Measurements from ENCODE around the gene MLPH. TPM values are rescaled to one million over a fixed set of nuclear protein-coding genes. Genes with fewer than 3 reads are reported as not detected.

Gene MLPH
- total and polyA plus RNA-seq, 12 donors: 9.7 to 60.0 (median 40.8) TPM

DNA sequence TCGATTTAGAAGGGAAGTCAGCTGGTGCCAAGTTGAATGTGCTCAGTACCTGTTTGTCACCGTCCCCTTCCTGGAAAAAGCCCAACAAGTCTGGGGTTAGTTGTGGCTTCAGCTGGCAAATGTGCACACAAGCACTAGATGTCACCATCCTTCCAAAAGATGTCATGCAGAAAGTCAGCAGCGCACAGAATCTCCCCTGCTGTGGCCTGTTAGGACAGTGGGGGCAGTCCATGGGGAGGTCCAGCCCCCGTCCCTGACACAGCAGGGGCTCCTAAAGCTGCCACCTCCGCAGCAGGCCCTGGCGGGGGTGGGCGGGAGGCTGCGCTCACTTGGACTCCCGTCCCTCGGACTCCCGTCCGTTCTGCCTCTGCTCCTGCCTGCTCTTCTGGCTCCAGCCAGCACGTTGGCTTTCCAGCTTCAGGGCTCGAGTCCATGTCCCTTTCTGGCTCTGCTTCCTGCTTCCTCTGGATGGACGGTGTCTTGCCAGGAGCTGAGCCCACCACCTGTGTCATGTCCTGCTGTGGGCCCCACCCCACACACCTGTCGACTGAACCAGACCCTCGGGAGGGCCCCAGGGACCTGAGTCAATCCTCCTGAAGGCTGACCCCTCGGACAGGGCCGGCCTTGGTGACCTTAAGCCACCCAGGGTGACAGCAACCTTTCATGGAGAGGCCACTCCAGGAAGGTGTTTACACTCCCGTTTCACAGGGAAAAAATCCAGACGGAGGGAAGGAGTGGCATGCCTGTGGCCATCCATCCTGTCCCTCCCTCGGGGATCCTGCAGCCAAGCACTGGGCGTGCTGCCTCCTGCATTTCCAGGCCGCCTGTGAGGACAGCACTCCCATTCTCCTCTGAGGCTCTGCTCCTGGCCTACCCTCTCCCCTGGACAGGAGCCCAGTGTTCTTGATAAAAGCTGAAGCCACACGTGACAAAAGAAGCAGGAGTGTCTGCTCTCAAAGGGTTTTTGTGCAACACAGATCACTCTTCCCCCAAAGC, 95.0 kb downstream of the MLPH start:
- intact Hi-C loops (cut with DNase I): loop anchor here (1.0 to 10.0 kb wide), 7 partner anchors 80 to 170 kb away; no protein-coding TSS in a partner anchor
- TF ChIP-seq, protein P1, sequence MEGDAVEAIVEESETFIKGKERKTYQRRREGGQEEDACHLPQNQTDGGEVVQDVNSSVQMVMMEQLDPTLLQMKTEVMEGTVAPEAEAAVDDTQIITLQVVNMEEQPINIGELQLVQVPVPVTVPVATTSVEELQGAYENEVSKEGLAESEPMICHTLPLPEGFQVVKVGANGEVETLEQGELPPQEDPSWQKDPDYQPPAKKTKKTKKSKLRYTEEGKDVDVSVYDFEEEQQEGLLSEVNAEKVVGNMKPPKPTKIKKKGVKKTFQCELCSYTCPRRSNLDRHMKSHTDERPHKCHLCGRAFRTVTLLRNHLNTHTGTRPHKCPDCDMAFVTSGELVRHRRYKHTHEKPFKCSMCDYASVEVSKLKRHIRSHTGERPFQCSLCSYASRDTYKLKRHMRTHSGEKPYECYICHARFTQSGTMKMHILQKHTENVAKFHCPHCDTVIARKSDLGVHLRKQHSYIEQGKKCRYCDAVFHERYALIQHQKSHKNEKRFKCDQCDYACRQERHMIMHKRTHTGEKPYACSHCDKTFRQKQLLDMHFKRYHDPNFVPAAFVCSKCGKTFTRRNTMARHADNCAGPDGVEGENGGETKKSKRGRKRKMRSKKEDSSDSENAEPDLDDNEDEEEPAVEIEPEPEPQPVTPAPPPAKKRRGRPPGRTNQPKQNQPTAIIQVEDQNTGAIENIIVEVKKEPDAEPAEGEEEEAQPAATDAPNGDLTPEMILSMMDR (IDR thresholded peaks at IDR 0.05): peak in 8 of 9 donors; percentile 31 to 85 (median 60)
- peak; percentile 75 to 86 for DNase-seq
- 6 to 10% methylated on average over 25 of the region's 25 CpGs for WGBS, 2 donors
- Histone ChIP-seq H3K36me3 (no peaks in the 10 kb centered on the region), H3K4me1 (peaks cover 0 to 30% (median 21%) of the 10 kb centered on the region in 9 donors), H3K4me3 (peak overlapping the region in 5 of 10 donors; percentile 1 to 44 (median 29)), H3K9me3 (no peaks in the 10 kb centered on the region), H3K27ac (peak overlapping the region; percentile 72 to 92 (median 82)), H3K27me3 (no peaks in the 10 kb centered on the region)
- peak; percentile 86 to 95 (median 90) for ATAC-seq

DNA sequence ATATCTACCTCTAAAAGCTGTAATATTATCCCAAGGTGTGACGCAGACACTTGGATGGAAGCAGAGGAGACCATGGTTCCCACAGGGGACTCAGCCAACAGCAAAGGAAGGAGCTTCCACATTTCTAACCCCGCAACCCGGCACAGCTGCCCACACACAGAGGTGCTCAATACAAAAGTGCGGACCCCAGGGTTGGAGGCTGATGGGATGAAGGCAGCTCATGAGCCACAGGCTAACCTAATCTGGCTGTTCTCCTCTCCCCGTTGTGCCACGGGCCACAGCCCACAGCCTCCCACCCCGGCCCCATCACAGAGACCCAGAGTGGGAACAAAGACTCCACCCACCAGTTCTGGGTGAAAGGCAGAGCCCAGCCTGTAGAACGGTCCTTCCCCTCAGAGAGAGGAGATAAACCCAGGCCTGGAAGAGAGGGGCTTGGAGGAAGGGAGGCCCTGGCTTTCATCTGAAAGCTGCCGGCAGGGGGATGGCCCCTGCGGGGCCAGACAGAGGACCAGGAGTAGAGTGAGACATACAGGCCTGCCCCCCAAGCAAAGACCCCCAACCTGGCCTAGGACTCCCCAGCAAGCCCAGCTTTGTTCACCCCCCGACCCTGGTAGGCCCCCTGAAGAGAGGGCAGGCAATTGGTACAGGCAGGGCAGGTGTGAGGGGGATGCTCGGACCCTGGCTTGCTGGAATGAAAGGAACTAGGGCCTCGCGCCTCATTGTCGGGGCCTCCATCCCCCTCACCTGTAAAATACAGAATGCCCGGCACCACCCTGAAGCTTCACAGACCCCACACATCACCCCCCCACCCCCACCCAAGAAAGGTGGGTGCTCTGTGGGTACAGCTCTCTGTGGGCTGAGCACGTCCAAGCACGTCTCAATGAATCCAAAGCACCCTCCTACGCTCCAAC, 96.6 kb downstream of the MLPH start:
- Histone ChIP-seq H3K9me3 (no peaks in the 10 kb centered on the region), H3K4me1 (peaks cover 0 to 30% (median 21%) of the 10 kb centered on the region in 9 donors), H3K27ac (no peak overlapping the region), H3K4me3 (no peak overlapping the region), H3K27me3 (no peaks in the 10 kb centered on the region), H3K36me3 (no peaks in the 10 kb centered on the region)
- DNase-seq (no peak), ATAC-seq (no peak)
- TF ChIP-seq, protein P1 (IDR thresholded peaks at IDR 0.05): no peak
- intact Hi-C loops (cut with DNase I): loop anchor here in 9 of 10 donors (2.0 to 10.0 kb wide), 6 partner anchors 79 to 169 kb away; no protein-coding TSS in a partner anchor
- WGBS, 2 donors: 83 to 86% methylated on average over 19 of the region's 19 CpGs

DNA sequence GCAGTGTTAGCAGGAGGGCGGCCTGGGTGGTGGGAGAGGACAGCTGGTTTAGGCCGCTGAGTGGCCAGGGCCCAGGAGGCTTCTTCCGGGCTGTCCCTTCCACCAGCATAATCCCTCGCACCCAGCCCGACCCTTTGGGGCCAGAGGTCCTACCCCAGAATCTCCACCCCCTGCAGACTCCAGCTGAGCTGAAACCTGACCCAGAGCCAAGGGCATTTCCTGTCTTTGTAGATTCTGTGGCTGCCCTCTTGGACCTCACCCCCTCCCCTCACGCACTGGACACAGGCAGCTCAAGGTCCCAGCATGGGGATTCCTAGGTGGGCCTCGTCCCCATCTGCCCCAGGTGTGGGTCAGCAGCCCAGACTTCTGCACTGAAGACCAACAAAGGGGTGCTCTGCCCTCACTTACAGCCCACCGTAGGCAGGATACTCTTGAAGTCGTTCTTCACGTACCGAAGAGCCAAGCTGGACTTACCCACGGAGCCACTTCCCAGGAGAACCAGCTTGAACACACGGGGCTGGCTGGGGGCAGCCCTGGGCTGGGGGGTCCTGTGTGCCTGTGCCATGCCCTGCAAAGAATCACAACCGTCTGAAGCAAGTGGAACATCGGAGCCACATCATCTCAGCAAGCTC, 98.7 kb downstream of the MLPH start:
- H3K4me1 ChIP-seq: peaks cover 3 to 41% (median 27%) of the 10 kb centered on the region in 9 donors
- no peaks in the 10 kb centered on the region for H3K9me3 ChIP-seq
- no peak overlapping the region for H3K27ac ChIP-seq
- no peak overlapping the region for H3K4me3 ChIP-seq
- H3K36me3 ChIP-seq: no peaks in the 10 kb centered on the region
- no peaks in the 10 kb centered on the region for H3K27me3 ChIP-seq
- 85 to 90% methylated on average over 15 of the region's 15 CpGs for WGBS, 2 donors
- DNase-seq (no peak), ATAC-seq (no peak)
- TF ChIP-seq, protein P1 (IDR thresholded peaks at IDR 0.05): no peak
- intact Hi-C loops (cut with DNase I): loop anchor here in 1 of 10 donors (5.0 to 10.0 kb wide), 2 partner anchors 79 to 162 kb away; no protein-coding TSS in a partner anchor

All from heart right ventricle (tissue), 16 donors.